GM12878 (cell line): ENCODE data around the gene SUPT3H.

Experiments used
- EED ChIP-seq: sonication (generic); IDR thresholded peaks from 2 replicates; pipeline ENCODE4 v1.6.1; 2016; ENCODE audit warnings: antibody characterized with exemption, low read depth
- PAX5 ChIP-seq: IDR thresholded peaks from 2 replicates; pipeline ENCODE4 v1.6.1; 2011; ENCODE audit warnings: low read depth, low read length, borderline replicate concordance
- POLR2A ChIP-seq: IDR thresholded peaks from 2 replicates; pipeline ENCODE4 v1.6.1; 2011; ENCODE audit warnings: low read depth, mild to moderate bottlenecking, low read length
- RAD21 ChIP-seq: IDR thresholded peaks from 2 replicates; pipeline ENCODE4 v1.6.1; 2011; ENCODE audit warnings: mild to moderate bottlenecking, low read depth, low read length, moderate library complexity; ENCODE audit not compliant: insufficient read depth
- TCF12 ChIP-seq: IDR thresholded peaks from 2 replicates; pipeline ENCODE4 v1.6.1; 2011; ENCODE audit warnings: low read depth, mild to moderate bottlenecking, low read length
- TF ChIP-seq, protein P1 (sequence below): IDR thresholded peaks from 2 replicates; pipeline ENCODE4 v1.6.1; 2011; ENCODE audit warnings: low read depth, mild to moderate bottlenecking, low read length, moderate library complexity, borderline replicate concordance; ENCODE audit errors: extremely low read depth
- TF ChIP-seq, protein P2 (sequence below): IDR thresholded peaks from 2 replicates; pipeline ENCODE4 v1.6.1; 2012; ENCODE audit warnings: mild to moderate bottlenecking, low read depth, low read length

DNA sequence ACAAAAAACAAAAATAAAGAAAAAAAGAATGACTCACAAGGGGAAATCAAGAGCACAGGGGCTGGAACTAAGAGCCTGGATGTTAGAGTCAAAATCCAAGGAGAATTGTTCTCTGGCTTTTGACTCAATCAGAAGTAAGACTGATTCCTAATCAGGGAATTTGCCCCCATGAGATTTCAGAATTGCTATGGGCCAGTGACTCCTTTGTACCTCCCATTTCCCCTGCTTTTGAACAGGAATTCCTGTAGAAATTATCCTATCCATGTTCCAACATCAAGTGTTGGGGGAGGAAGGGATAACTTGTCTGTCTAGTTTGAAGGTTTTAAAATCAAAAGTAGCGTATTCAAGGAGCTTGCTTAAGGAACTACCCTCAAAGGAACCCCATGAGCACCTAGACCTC is 593.5 kb downstream of the SUPT3H start:
- TF ChIP-seq TCF12 (no peak), RAD21 (no peak), EED (no peak), PAX5 (no peak), POLR2A (no peak)
- TF ChIP-seq, protein P1, sequence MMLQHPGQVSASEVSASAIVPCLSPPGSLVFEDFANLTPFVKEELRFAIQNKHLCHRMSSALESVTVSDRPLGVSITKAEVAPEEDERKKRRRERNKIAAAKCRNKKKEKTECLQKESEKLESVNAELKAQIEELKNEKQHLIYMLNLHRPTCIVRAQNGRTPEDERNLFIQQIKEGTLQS: no peak
- TF ChIP-seq, protein P2, sequence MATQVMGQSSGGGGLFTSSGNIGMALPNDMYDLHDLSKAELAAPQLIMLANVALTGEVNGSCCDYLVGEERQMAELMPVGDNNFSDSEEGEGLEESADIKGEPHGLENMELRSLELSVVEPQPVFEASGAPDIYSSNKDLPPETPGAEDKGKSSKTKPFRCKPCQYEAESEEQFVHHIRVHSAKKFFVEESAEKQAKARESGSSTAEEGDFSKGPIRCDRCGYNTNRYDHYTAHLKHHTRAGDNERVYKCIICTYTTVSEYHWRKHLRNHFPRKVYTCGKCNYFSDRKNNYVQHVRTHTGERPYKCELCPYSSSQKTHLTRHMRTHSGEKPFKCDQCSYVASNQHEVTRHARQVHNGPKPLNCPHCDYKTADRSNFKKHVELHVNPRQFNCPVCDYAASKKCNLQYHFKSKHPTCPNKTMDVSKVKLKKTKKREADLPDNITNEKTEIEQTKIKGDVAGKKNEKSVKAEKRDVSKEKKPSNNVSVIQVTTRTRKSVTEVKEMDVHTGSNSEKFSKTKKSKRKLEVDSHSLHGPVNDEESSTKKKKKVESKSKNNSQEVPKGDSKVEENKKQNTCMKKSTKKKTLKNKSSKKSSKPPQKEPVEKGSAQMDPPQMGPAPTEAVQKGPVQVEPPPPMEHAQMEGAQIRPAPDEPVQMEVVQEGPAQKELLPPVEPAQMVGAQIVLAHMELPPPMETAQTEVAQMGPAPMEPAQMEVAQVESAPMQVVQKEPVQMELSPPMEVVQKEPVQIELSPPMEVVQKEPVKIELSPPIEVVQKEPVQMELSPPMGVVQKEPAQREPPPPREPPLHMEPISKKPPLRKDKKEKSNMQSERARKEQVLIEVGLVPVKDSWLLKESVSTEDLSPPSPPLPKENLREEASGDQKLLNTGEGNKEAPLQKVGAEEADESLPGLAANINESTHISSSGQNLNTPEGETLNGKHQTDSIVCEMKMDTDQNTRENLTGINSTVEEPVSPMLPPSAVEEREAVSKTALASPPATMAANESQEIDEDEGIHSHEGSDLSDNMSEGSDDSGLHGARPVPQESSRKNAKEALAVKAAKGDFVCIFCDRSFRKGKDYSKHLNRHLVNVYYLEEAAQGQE: no peak
